ENCODE results near the gene POLR1E.

GRCh38 chr9:37438359-37438758, 47.4 kb upstream of the POLR1E start:
- TF ChIP-seq CTCF (IDR thresholded peaks at IDR 0.05; ENCODE audit: borderline replicate concordance, extremely low read depth, low read length, poor library complexity, severe bottlenecking) (no peak), EZH2 (IDR thresholded peaks at IDR 0.05; ENCODE audit: borderline replicate concordance, low read depth, low read length, severe bottlenecking) (no peak)

Measured in DND-41 (cell line).